Endothelial cell of umbilical vein (primary cell): ENCODE data around the gene TMEM121.

ENCODE experiments used
- GATA2 ChIP-seq: IDR thresholded peaks from 2 replicates; pipeline ENCODE4 v1.7.0; 2011; ENCODE audit warnings: low read depth, mild to moderate bottlenecking, moderate library complexity, mixed read lengths, low read length; ENCODE audit not compliant: insufficient read length, insufficient read depth
- MYC ChIP-seq: IDR thresholded peaks from one replicate; pipeline ENCODE4 v1.6.1; 2011; ENCODE audit warnings: mild to moderate bottlenecking, low read depth, low read length
- POLR2A ChIP-seq: IDR thresholded peaks from 2 replicates; pipeline ENCODE4 v1.6.1; 2012; ENCODE audit warnings: low read depth, mild to moderate bottlenecking, control low read depth, low read length
- TF ChIP-seq, protein P1 (sequence below), 2 donors: IDR thresholded peaks; 1 replicate in 1 of 2; 2 replicates in 1 of 2; pipeline ENCODE4 v1.5.1; 2011; ENCODE audit warnings: low read length in 2 of 2, mild to moderate bottlenecking in 2 of 2, moderate library complexity in 2 of 2, control low read depth in 1 of 2, inconsistent platforms in 1 of 2, low read depth in 1 of 2; ENCODE audit not compliant: insufficient read depth in 1 of 2; ENCODE audit errors: extremely low read depth in 1 of 2

DNA sequence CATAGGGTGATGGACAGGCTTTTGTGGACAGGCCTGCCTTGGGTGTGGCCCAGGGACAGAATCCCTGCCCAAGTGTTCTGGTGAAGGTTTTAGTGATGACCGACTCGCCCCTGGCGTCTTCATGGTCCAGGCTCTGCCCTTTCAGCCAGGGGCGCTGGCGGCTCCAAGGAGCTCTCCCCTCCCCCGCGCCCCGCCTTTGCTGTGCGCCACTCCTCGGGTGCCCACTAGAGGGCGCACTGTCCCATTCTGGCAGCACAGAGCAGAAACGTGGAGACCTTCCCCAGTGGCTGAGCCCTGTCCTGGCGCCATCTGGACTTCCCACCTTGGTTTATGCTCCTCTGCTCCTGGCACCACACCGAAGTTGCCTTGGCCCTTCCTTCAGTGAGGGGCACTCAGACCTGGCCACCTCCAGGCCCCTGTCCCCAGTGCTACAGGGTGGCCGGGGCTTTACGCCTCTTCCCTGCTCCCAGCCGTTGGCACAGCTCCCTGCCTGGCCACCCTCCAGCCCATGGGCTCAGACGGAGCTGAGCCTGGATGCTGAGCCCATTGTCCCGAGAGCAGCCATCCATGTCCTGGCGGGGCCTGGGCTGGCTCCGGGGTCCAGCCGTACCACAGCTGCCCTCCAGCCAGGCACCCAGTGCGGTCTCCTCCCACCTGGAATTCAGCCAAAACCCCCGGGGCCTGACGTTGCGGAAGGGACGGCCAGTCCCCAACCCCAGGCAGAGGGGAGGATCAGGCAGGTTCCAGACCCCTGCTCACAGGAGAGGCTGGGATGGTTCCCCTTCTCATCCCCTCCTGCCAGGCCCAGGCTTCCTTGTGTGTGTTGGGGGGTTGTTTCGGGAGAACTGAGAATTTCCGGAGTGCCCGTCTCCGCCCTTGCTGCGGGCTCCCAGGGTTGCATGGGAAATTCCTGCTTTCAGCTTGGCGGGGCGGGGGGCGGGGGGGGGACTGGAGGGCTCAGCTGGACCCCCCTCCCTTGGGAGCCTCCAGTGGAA is 45.3 kb upstream of the TMEM121 start:
- TF ChIP-seq, protein P1, sequence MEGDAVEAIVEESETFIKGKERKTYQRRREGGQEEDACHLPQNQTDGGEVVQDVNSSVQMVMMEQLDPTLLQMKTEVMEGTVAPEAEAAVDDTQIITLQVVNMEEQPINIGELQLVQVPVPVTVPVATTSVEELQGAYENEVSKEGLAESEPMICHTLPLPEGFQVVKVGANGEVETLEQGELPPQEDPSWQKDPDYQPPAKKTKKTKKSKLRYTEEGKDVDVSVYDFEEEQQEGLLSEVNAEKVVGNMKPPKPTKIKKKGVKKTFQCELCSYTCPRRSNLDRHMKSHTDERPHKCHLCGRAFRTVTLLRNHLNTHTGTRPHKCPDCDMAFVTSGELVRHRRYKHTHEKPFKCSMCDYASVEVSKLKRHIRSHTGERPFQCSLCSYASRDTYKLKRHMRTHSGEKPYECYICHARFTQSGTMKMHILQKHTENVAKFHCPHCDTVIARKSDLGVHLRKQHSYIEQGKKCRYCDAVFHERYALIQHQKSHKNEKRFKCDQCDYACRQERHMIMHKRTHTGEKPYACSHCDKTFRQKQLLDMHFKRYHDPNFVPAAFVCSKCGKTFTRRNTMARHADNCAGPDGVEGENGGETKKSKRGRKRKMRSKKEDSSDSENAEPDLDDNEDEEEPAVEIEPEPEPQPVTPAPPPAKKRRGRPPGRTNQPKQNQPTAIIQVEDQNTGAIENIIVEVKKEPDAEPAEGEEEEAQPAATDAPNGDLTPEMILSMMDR (IDR thresholded peaks at IDR 0.05; ENCODE audit: extremely low read depth in 1 of 2, insufficient read depth in 1 of 2, low read depth in 1 of 2, low read length in 2 of 2), result peak; percentile 99 to 100
- TF ChIP-seq MYC, result peak; percentile 56
- no peak for TF ChIP-seq GATA2
- TF ChIP-seq POLR2A, result peak; percentile 37
